ENCODE data around the gene USP21. TPM values are rescaled to one million over a fixed set of nuclear protein-coding genes. Genes with fewer than 3 reads are reported as not detected.

The USP21 gene
- total and polyA plus RNA-seq, 2 of the 13 experiments (the other 11 are each of a cell fraction or from before 2014, with no cell fraction given), result 10.1 to 33.1 TPM

DNA sequence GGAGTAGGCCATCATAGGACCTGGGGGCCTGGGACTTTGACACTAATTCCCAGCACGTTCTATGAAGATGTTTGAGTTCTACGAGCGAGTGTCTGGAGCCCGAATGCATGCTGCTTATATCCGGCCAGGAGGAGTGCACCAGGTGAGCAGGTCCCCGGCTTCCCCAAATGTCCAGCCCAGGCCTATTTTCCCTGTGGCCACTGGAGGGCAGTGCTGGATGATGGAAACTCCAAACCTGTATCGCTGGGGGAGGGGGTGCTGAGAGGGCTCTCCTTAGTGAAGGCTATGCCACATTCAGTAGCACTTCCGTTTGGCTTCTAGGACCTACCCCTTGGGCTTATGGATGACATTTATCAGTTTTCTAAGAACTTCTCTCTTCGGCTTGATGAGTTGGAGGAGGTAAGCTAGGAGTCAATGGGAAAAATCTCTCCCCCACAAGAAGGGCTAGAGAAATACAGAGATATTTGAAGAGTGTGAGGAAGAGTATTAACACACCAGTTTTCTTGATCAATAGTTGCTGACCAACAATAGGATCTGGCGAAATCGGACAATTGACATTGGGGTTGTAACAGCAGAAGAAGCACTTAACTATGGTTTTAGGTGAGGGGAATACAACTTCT is 50.6 kb downstream of the USP21 start (continued):
- TF ChIP-seq MAZ (IDR thresholded peaks at IDR 0.05; ENCODE audit: borderline replicate concordance, low read depth, low read length) (peak; percentile 61), MAZ (CRISPR knock-in tag; IDR thresholded peaks at IDR 0.05; ENCODE audit: low read depth) (no peak; the same call in 1 of the 2 replicates), ZKSCAN8 (CRISPR knock-in tag; IDR thresholded peaks at IDR 0.05; ENCODE audit: borderline replicate concordance) (0 out of 2 replicates have a peak, but pooled peaks have one; percentile 44), MEF2D (CRISPR knock-in tag; IDR thresholded peaks at IDR 0.05) (peak; percentile 16; the same call in 1 of the 2 replicates), TEF (CRISPR knock-in tag; IDR thresholded peaks at IDR 0.05) (no peak), SIX1 (CRISPR knock-in tag; IDR thresholded peaks at IDR 0.05; ENCODE audit: borderline replicate concordance) (0 out of 2 replicates have a peak, but pooled peaks have one; percentile 27), GABPB1 (CRISPR knock-in tag; IDR thresholded peaks at IDR 0.05) (peak; percentile 46; the same call in 1 of the 2 replicates), SOX6 (IDR thresholded peaks at IDR 0.05) (no peak), SOX6 (CRISPR knock-in tag; IDR thresholded peaks at IDR 0.05) (peak; percentile 14; the same call in 1 of the 2 replicates), ZNF12 (CRISPR knock-in tag; IDR thresholded peaks at IDR 0.05) (peak; percentile 31; the same call in 1 of the 2 replicates), ZNF792 (CRISPR knock-in tag; IDR thresholded peaks at IDR 0.05) (no peak), ZNF652 (CRISPR knock-in tag; IDR thresholded peaks at IDR 0.05; ENCODE audit: borderline replicate concordance, low read depth) (peak; percentile 28; the same call in 1 of the 2 replicates), ZNF207 (IDR thresholded peaks at IDR 0.05; ENCODE audit: borderline replicate concordance) (no peak), ZNF281 (CRISPR knock-in tag; IDR thresholded peaks at IDR 0.05; ENCODE audit: borderline replicate concordance) (peak; percentile 94), ZNF350 (CRISPR knock-in tag; IDR thresholded peaks at IDR 0.05; ENCODE audit: borderline replicate concordance, low read depth) (no peak), ZNF687 (CRISPR knock-in tag; IDR thresholded peaks at IDR 0.05) (peak; percentile 54), ELF3 (CRISPR knock-in tag; IDR thresholded peaks at IDR 0.05) (peak; percentile 69; the same call in 1 of the 2 replicates), ZNF691 (CRISPR knock-in tag; IDR thresholded peaks at IDR 0.05; ENCODE audit: borderline replicate concordance, low read depth) (peak; percentile 75; the same call in 1 of the 2 replicates), ZBTB7B (CRISPR knock-in tag; IDR thresholded peaks at IDR 0.05) (no peak)
- TF ChIP-seq, protein P1, sequence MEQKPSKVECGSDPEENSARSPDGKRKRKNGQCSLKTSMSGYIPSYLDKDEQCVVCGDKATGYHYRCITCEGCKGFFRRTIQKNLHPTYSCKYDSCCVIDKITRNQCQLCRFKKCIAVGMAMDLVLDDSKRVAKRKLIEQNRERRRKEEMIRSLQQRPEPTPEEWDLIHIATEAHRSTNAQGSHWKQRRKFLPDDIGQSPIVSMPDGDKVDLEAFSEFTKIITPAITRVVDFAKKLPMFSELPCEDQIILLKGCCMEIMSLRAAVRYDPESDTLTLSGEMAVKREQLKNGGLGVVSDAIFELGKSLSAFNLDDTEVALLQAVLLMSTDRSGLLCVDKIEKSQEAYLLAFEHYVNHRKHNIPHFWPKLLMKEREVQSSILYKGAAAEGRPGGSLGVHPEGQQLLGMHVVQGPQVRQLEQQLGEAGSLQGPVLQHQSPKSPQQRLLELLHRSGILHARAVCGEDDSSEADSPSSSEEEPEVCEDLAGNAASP (CRISPR knock-in tag; IDR thresholded peaks at IDR 0.05; ENCODE audit: borderline replicate concordance), result peak; percentile 52; the same call in 1 of the 2 replicates
